Parathyroid adenoma (tissue), 2 donors: Measurements from ENCODE around the gene SMG7.

Experiments used
- H2AFZ ChIP-seq: fragments of 300-600 bp; sonication (generic); one replicate; pipeline ENCODE4 v1.7.0; 2017; ENCODE audit warnings: antibody characterized with exemption, mild to moderate bottlenecking
- H3K27ac ChIP-seq: fragments of 300-600 bp; sonication (generic); one replicate; pipeline ENCODE4 v1.7.0; 2017
- H3K27me3 ChIP-seq: fragments of 300-600 bp; sonication (generic); one replicate; pipeline ENCODE4 v1.7.0; 2017; ENCODE audit warnings: low read length; ENCODE audit not compliant: control insufficient read depth, insufficient read depth
- H3K36me3 ChIP-seq: fragments of 300-600 bp; sonication (generic); one replicate; pipeline ENCODE4 v1.7.0; 2017; ENCODE audit warnings: low read length; ENCODE audit not compliant: control insufficient read depth, insufficient read depth
- H3K4me1 ChIP-seq: fragments of 300-600 bp; sonication (generic); one replicate; pipeline ENCODE4 v1.7.0; 2017; ENCODE audit warnings: control low read depth
- H3K4me2 ChIP-seq: fragments of 300-600 bp; sonication (generic); one replicate; pipeline ENCODE4 v1.7.0; 2017; ENCODE audit warnings: low read length
- H3K4me3 ChIP-seq: fragments of 300-600 bp; sonication (generic); one replicate; pipeline ENCODE4 v1.7.0; 2017; ENCODE audit warnings: low read depth, low read length
- H3K79me2 ChIP-seq: fragments of 300-600 bp; sonication (generic); one replicate; pipeline ENCODE4 v1.7.0; 2017; ENCODE audit warnings: control low read depth
- H3K9ac ChIP-seq: fragments of 300-600 bp; sonication (generic); one replicate; pipeline ENCODE4 v1.7.0; 2017; ENCODE audit warnings: mild to moderate bottlenecking
- H3K9me3 ChIP-seq: fragments of 300-600 bp; sonication (generic); one replicate; pipeline ENCODE4 v1.7.0; 2017; ENCODE audit warnings: low read length; ENCODE audit not compliant: control insufficient read depth
- CTCF ChIP-seq: fragments of 300-600 bp; sonication (generic); IDR thresholded peaks from one replicate; pipeline ENCODE4 v1.7.0; 2017; ENCODE audit warnings: antibody characterized with exemption, mild to moderate bottlenecking
- donor health status: primary hyperparathyroidism.

Gene SMG7

GRCh38 chr1:183522104-183522503 lies 49.8 kb downstream of the SMG7 start:
- Histone ChIP-seq H3K27ac (no peak overlapping the region), H3K4me3 (no peak overlapping the region), H3K4me1 (no peaks in the 10 kb centered on the region), H3K9me3 (no peaks in the 10 kb centered on the region), H3K79me2 (no peaks in the 10 kb centered on the region), H3K4me2 (no peak overlapping the region), H2AFZ (no peak overlapping the region), H3K36me3 (no peaks in the 10 kb centered on the region), H3K9ac (no peak overlapping the region), H3K27me3 (no peaks in the 10 kb centered on the region)
- no peak for TF ChIP-seq CTCF

GRCh38 chr1:183528577-183528976 lies 56.3 kb downstream of the SMG7 start:
- H3K9ac ChIP-seq, result no peak overlapping the region
- H3K79me2 ChIP-seq, result no peaks in the 10 kb centered on the region
- no peak overlapping the region for H3K4me2 ChIP-seq
- no peak overlapping the region for H3K4me3 ChIP-seq
- no peak overlapping the region for H2AFZ ChIP-seq
- no peak overlapping the region for H3K27ac ChIP-seq
- no peaks in the 10 kb centered on the region for H3K4me1 ChIP-seq
- no peaks in the 10 kb centered on the region for H3K9me3 ChIP-seq
- H3K27me3 ChIP-seq, result no peaks in the 10 kb centered on the region
- TF ChIP-seq CTCF, result no peak
- H3K36me3 ChIP-seq, result no peaks in the 10 kb centered on the region

GRCh38 chr1:183533617-183534174 lies 61.4 kb downstream of the SMG7 start:
- no peaks in the 10 kb centered on the region for H3K9me3 ChIP-seq
- no peaks in the 10 kb centered on the region for H3K4me1 ChIP-seq
- no peak overlapping the region for H3K4me3 ChIP-seq
- no peak overlapping the region for H3K27ac ChIP-seq
- no peaks in the 10 kb centered on the region for H3K27me3 ChIP-seq
- H3K79me2 ChIP-seq, result no peaks in the 10 kb centered on the region
- H3K4me2 ChIP-seq, result no peak overlapping the region
- H3K9ac ChIP-seq, result no peak overlapping the region
- TF ChIP-seq CTCF, result no peak
- H3K36me3 ChIP-seq, result no peaks in the 10 kb centered on the region
- H2AFZ ChIP-seq, result no peak overlapping the region

- TF ChIP-seq CTCF, result no peak
- no peak overlapping the region for H2AFZ ChIP-seq
- H3K4me2 ChIP-seq, result no peak overlapping the region
- H3K4me3 ChIP-seq, result no peak overlapping the region
- H3K79me2 ChIP-seq, result no peaks in the 10 kb centered on the region
- H3K9ac ChIP-seq, result no peak overlapping the region
- H3K27ac ChIP-seq, result no peak overlapping the region
- H3K36me3 ChIP-seq, result no peaks in the 10 kb centered on the region
- no peaks in the 10 kb centered on the region for H3K4me1 ChIP-seq
- no peaks in the 10 kb centered on the region for H3K9me3 ChIP-seq
- no peaks in the 10 kb centered on the region for H3K27me3 ChIP-seq
Observed at GRCh38 chr1:183537405-183537804, 65.1 kb downstream of the SMG7 start.

- H3K9me3 ChIP-seq, result no peaks in the 10 kb centered on the region
- H3K4me2 ChIP-seq, result no peak overlapping the region
- H2AFZ ChIP-seq, result no peak overlapping the region
- no peak overlapping the region for H3K4me3 ChIP-seq
- H3K9ac ChIP-seq, result no peak overlapping the region
- H3K27ac ChIP-seq, result no peak overlapping the region
- no peaks in the 10 kb centered on the region for H3K4me1 ChIP-seq
- no peaks in the 10 kb centered on the region for H3K79me2 ChIP-seq
- no peaks in the 10 kb centered on the region for H3K27me3 ChIP-seq
- H3K36me3 ChIP-seq, result no peaks in the 10 kb centered on the region
- peak; percentile 44 for TF ChIP-seq CTCF
Observed at GRCh38 chr1:183543619-183544204, 71.4 kb downstream of the SMG7 start.
